ENCODE data around the gene PIP4P1. TPM values are rescaled to one million over a fixed set of nuclear protein-coding genes. Genes with fewer than 3 reads are reported as not detected.

The PIP4P1 gene
- total RNA-seq, 1 donor from 2014 or later: 33.7 TPM

- H3K4me3 Mint-ChIP-seq: no peak overlapping the region
- H3K27ac Mint-ChIP-seq: no peak overlapping the region
- no peaks in the 10 kb centered on the region for H3K36me3 Mint-ChIP-seq
- H3K27me3 Mint-ChIP-seq (ENCODE audit: low read depth): no peaks in the 10 kb centered on the region
- DNase-seq (ENCODE audit: low spot score in 2 of 2, unreplicated experiment in 2 of 2): no peak
- H3K9me3 Mint-ChIP-seq: no peaks in the 10 kb centered on the region
- no peak for TF ChIP-seq CTCF (IDR thresholded peaks at IDR 0.05; ENCODE audit: unreplicated experiment)
- H3K4me1 Mint-ChIP-seq: peaks cover 8% of the 10 kb centered on the region
Observed at GRCh38 chr14:20492486-20492885, 31.3 kb upstream of the PIP4P1 start.

- H3K4me3 Mint-ChIP-seq: no peak overlapping the region
- no peaks in the 10 kb centered on the region for H3K27me3 Mint-ChIP-seq (ENCODE audit: low read depth)
- H3K9me3 Mint-ChIP-seq: no peaks in the 10 kb centered on the region
- peaks cover 8% of the 10 kb centered on the region for H3K4me1 Mint-ChIP-seq
- DNase-seq (ENCODE audit: low spot score in 2 of 2, unreplicated experiment in 2 of 2): no peak
- H3K36me3 Mint-ChIP-seq: no peaks in the 10 kb centered on the region
- no peak for TF ChIP-seq CTCF (IDR thresholded peaks at IDR 0.05; ENCODE audit: unreplicated experiment)
- no peak overlapping the region for H3K27ac Mint-ChIP-seq
Observed at GRCh38 chr14:20490563-20490962, 29.3 kb upstream of the PIP4P1 start.

- no peak for DNase-seq (ENCODE audit: low spot score in 2 of 2, unreplicated experiment in 2 of 2)
- Mint-ChIP-seq H3K4me1 (peaks cover 8% of the 10 kb centered on the region), H3K4me3 (no peak overlapping the region), H3K27me3 (ENCODE audit: low read depth) (no peaks in the 10 kb centered on the region), H3K27ac (peak overlapping the region; percentile 49), H3K9me3 (no peaks in the 10 kb centered on the region), H3K36me3 (no peaks in the 10 kb centered on the region)
- no peak for TF ChIP-seq CTCF (IDR thresholded peaks at IDR 0.05; ENCODE audit: unreplicated experiment)
Observed at GRCh38 chr14:20489093-20489994, 28.1 kb upstream of the PIP4P1 start.

- Mint-ChIP-seq H3K27ac (no peak overlapping the region), H3K9me3 (no peaks in the 10 kb centered on the region), H3K27me3 (ENCODE audit: low read depth) (peaks cover 3% of the 10 kb centered on the region), H3K4me1 (peaks cover 8% of the 10 kb centered on the region), H3K36me3 (no peaks in the 10 kb centered on the region), H3K4me3 (no peak overlapping the region)
- DNase-seq (ENCODE audit: low spot score in 2 of 2, unreplicated experiment in 2 of 2): no peak
- no peak for TF ChIP-seq CTCF (IDR thresholded peaks at IDR 0.05; ENCODE audit: unreplicated experiment)
Observed at GRCh38 chr14:20487396-20487725, 26.1 kb upstream of the PIP4P1 start.

GRCh38 chr14:20486684-20487395 lies 25.6 kb upstream of the PIP4P1 start:
- H3K4me3 Mint-ChIP-seq: no peak overlapping the region
- H3K36me3 Mint-ChIP-seq: no peaks in the 10 kb centered on the region
- H3K27me3 Mint-ChIP-seq (ENCODE audit: low read depth): peaks cover 3% of the 10 kb centered on the region
- no peak for TF ChIP-seq CTCF (IDR thresholded peaks at IDR 0.05; ENCODE audit: unreplicated experiment)
- H3K9me3 Mint-ChIP-seq: no peaks in the 10 kb centered on the region
- no peak for DNase-seq (ENCODE audit: low spot score in 2 of 2, unreplicated experiment in 2 of 2)
- H3K27ac Mint-ChIP-seq: no peak overlapping the region
- peaks cover 8% of the 10 kb centered on the region for H3K4me1 Mint-ChIP-seq

All from mesothelial cell of epicardium (in vitro differentiated cells).